ENCODE data around the gene CRABP2.

Gene CRABP2

DNA sequence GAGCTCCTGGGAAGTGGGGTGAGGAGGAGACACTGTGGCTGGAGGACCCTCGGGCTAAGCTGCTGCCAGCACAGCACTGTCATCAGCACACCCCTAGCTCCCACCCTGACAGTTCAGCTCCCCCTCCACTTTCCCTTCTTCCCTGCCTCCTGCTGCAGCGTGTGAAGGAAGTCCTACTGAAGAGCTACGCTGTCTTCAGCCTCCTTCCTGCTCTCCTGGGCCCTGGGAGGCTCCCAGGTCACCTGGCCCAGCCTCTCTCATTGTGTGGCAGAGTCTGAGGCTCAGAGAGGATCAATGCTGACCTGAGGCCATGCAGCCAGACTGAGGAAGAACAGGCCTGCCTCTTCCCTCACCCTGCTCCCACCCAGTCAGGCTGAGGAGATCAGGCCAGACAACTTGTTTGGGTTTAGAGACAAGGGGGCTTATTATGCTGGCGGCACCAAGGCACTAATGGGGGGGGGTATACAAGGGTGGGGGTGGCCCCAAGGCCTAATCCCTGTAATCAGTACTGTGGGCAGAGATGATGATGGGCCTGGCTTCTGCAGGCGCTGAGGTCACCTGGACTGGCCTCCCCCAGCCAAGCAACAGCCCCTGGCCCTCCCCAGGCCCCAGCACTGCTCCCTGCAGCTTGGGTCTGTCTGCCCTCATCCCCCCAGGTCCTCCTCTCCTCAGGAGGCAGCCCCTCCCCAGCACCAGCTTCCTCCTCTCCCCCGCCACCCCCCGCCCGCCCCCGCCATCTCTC lies 37.2 kb downstream of the CRABP2 start:
- DNase-seq, result no peak

DNA sequence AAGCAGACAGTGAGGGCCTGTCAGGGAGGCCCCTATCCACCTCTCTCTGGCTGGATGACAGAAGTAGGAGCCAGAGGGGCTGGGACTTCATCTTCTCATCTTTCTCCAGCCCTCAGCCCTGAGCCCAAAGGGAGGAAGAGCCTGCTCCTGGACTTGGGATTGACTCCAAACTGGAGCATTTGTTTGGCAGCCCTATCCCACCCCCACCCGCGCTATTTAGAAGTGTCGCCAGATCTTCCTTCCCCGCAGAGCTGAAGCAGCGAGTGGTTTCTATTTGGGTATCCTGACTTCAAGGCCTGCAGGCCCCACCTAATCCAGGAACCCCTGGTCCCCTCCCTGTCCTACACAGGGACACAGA lies 37.8 kb downstream of the CRABP2 start:
- DNase-seq, result no peak

DNA sequence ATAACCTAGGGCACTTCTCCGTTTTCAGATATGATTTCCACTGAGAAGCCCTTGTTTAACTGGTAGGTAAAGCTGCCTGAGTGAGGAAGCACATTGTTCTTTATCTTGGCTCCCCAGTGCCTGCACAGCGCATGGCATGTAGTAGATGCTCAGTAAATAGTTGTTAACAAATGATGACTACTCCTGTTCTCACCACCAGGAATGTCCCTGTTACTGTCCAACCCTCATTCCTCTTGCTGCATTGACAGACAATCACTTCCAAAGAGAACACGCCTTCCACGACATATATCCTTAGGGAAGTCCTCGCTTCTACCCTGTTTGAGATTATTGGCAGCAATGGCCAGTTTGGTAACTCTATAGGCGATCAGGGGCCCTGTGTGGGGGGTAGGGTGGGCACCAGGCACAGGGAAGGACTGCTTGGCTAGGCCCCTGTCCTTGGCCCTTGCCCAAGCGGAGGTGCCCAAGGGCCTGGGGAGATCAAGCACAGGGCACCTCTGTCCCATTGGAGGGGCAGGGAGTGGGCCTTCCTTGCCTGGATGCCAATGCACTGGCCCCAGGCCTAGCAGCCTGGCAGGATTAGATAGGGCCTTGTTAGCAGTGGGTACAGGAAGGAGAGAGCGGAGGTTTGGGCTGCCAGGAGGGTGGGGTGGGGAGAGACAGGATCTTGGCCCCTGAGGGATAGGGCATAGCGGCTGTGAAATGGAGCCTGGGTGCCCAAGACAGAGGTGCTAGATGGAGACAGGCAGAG lies 38.3 kb downstream of the CRABP2 start:
- no peak for DNase-seq

GRCh38 chr1:156665539-156665938 lies 39.8 kb downstream of the CRABP2 start:
- DNase-seq, result no peak

GRCh38 chr1:156664767-156665411 lies 40.5 kb downstream of the CRABP2 start:
- no peak for DNase-seq

DNA sequence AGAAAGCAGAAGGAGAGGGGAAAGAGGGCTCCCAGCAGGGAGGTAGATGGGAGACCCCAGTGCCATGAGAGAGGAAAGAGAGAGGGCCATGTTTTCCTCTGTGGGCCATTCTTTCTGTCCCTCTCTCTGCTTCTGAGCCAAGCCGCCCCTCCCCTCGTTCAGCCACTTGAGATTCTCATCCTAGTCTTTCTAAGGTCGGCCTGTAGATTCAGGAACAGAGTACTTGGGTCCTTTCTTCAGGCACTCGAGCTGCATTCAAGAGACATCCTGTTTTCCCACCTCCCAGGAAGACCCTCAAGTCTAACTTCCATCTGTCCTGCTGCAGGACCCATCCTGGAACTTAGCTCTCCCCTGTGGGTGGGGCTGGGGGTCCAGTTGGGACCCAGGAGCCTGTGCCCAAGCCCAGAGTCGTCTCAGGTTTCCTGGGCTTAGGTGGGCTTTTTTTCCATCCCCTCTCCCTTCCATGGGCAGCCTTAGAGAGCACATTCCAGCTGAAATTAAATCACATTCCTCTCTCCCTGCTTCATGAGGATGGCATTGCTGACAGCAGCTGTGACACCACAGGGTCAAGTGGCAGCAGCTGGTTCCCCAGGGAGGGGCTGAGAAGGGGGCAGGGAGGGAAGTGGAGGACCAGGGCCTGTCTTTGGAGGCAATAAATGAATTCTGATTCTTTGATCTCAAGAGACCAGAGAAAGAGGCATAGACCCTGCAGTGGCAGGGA lies 41.2 kb downstream of the CRABP2 start:
- DNase-seq, result no peak

DNA sequence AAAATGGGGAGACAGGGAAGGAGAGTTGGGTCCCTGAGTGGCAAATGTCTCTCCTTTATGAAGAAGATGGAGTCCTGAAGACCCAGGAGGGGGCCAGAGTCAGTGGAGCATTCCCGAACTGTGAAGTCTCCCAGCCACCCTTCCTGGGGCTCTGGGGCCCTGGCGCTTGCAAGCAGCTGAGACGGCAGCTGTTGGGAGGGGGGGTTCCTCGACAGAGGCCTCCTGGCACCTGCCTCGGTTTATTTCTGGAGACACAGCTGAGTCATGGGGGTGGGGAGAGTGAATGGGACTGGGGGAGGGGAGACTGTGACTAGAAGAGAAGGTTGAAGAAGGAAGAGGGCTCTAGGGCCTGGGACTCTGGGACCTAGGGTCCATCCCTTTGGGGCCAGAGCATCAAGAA lies 42.2 kb downstream of the CRABP2 start:
- DNase-seq, result no peak

- DNase-seq, result no peak
Measured at GRCh38 chr1:156662800-156663055, 42.7 kb downstream of the CRABP2 start.

DNA sequence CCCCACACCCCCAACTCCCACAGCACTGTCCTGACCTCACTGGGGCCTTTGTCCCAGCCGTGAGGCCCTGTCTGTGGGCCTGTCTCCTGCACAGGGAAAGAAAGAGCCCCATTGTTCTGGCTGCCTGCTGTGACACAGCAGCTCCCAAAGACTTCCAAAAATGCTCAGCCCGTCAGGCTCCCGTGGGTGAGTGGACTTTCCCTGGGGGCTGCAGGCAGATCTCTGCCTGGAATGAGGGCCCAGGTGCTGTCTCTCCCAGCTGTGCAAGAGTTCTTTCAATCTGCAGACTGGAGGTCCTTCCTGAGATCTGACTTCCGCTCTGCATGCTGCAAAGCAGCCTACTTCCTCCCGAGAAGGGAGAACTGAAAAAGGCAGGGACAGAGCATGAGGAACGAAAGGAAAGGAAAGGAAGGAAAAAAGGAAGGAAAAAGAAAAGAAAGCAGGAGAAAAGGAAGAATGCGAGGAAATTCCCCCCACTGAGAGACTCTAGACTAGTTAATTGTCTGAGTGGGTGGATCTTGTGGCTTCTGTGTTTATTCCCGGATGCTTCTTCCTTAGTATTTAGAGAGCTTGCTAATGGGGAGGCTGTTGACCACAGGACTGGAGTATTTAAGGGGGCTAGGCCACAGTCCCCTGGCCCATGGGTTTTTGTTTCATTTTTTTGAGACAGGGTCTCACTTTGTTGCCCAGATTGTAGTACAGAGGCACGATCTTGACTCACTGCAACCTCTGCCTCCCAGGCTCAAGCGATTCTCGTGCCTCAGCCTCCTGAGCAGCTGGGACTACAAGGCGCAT lies 43.2 kb downstream of the CRABP2 start:
- DNase-seq, result no peak

DNA sequence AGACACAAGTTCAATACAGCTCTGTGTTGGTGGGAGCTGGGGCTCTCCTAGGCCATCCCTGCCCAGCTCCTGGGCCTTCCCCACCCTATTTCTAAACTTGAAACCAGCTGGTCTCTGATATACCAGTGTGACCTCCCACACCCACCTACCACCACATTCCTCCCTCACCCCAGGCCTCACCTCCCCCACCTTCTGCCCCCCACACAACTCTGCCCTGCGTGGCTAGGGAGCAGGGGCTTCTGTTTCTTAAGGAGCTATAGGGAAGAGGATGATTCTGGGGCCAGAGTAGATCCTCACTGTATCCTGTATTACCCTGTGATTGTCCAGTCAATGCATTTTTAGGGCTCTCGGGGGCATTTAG lies 44.7 kb downstream of the CRABP2 start:
- no peak for DNase-seq

DNA sequence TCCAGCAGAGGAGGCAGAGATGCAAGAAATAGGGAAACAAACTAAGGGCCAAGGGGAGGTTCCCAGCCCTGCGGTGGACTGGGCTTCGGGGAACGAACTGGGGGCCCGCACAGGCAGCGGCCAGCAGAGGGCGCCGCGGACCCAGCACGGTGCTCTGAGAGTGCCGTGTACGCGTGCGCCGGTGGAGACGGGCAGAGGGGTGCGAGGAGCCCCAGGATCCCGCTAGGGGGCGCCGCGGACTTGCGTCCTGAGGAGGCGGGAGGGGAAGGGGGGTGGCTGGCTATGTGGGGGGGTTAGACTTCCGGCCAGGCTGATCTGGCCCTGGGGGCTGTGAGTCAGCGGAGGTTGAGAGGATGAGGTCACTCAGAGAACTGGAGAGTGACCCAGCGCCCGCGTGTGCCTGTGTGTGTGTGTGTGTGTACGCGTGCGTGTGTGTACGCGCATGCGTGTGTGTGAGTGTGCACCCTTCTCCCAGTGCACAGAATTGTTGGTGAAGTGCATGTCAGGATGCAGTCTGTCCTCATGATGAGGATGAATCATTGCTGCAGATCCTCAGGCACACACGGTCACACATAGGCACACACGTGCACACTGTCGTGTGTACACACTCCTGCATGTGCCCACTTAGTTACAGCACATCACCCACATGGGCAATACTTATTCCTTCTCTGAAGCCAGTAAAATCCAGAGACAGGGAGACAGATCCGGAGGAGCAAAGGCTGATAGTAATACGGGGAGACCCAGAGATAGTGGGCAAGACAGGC lies 45.2 kb downstream of the CRABP2 start:
- peak; percentile 78 for DNase-seq

- DNase-seq, result no peak
Measured at GRCh38 chr1:156659661-156659987, 45.8 kb downstream of the CRABP2 start.

DNA sequence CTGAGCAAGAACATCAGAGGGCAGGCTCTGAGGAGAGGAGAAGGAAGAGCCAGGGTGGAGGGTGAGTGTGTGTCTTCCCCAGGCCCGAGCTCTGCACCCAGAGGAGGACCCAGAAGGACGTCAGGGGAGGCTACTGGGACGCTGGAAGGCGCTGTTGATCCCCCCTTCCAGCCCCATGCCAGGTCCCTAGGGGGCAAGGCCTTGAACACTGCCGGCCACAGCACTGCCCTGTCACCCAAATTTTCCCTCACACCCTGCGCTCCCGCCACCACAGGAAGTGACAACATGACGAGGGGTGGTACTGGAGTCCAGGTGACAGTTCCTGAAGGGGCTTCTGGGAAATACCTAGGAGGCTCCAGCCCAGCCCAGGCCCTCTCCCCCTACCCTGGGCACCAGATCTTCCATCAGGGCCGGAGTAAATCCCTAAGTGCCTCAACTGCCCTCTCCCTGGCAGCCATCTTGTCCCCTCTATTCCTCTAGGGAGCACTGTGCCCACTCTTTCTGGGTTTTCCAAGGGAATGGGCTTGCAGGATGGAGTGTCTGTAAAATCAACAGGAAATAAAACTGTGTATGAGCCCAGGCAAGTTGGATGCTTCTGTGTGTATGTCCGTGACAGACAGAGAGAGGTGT lies 46.3 kb downstream of the CRABP2 start:
- DNase-seq, result no peak

GRCh38 chr1:156658496-156658895 lies 46.9 kb downstream of the CRABP2 start:
- DNase-seq, result no peak

GRCh38 chr1:156657741-156658319 lies 47.6 kb downstream of the CRABP2 start:
- no peak for DNase-seq

- DNase-seq, result peak; percentile 57
Measured at GRCh38 chr1:156656806-156657740, 48.3 kb downstream of the CRABP2 start.

GRCh38 chr1:156655904-156656516 lies 49.4 kb downstream of the CRABP2 start:
- DNase-seq, result no peak

- no peak for DNase-seq
Measured at GRCh38 chr1:156655151-156655903, 50.1 kb downstream of the CRABP2 start.

- no peak for DNase-seq
Measured at GRCh38 chr1:156654700-156655099, 50.7 kb downstream of the CRABP2 start.

Data from activated gamma-delta T cell (primary cell).